ENCODE measurements around the gene VSTM4.

- TF ChIP-seq POLR2A (IDR thresholded peaks at IDR 0.05; ENCODE audit: low read length) (no peak), GATA1 (IDR thresholded peaks at IDR 0.05; ENCODE audit: low read depth, low read length) (no peak)
Measured at GRCh38 chr10:49075743-49076142, 39.6 kb downstream of the VSTM4 start.

All from erythroblast (primary cell).